Measurements from ENCODE around the gene LTC4S.

DNA sequence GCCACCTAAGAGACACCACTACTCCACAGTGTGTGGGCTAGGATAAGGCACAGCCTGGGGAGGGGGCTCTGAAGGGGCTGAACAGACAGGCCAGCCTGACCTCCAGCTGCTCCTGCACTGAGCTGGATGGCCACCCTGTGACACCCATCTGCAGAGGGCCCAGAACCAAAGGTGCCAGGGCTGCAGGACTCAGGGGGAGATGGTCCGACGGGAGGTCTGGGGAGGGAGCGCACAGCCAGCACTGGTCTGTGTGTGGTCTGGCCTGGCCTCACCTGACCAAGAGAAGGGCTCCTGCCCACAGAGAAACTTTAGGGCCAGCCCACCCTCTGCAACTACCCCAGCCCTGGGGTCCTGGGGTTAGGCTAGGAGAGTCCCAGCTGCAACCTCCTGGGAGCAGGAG lies 789 bp downstream of the LTC4S start:
- TF ChIP-seq BACH2 (CRISPR knock-in tag; IDR thresholded peaks at IDR 0.05; ENCODE audit: borderline replicate concordance) (no peak), PATZ1 (CRISPR knock-in tag; IDR thresholded peaks at IDR 0.05; ENCODE audit: borderline replicate concordance) (no peak), ZFP3 (CRISPR knock-in tag; IDR thresholded peaks at IDR 0.05) (no peak), ESRRG (CRISPR knock-in tag; IDR thresholded peaks at IDR 0.05) (no peak), RARB (CRISPR knock-in tag; IDR thresholded peaks at IDR 0.05) (no peak), GLIS3 (CRISPR knock-in tag; IDR thresholded peaks at IDR 0.05) (no peak), SNAI2 (CRISPR knock-in tag; IDR thresholded peaks at IDR 0.05) (no peak), ZNF565 (CRISPR knock-in tag; conservative IDR thresholded peaks at IDR 0.05; ENCODE audit: low read depth) (no peak), ISL1 (CRISPR knock-in tag; IDR thresholded peaks at IDR 0.05) (no peak), ZFP30 (CRISPR knock-in tag; IDR thresholded peaks at IDR 0.05) (no peak), ZNF70 (CRISPR knock-in tag; IDR thresholded peaks at IDR 0.05) (no peak), ARNTL (CRISPR knock-in tag; IDR thresholded peaks at IDR 0.05; ENCODE audit: borderline replicate concordance, low read depth) (no peak), CSDC2 (CRISPR knock-in tag; IDR thresholded peaks at IDR 0.05) (no peak)
- TF ChIP-seq, protein P1, sequence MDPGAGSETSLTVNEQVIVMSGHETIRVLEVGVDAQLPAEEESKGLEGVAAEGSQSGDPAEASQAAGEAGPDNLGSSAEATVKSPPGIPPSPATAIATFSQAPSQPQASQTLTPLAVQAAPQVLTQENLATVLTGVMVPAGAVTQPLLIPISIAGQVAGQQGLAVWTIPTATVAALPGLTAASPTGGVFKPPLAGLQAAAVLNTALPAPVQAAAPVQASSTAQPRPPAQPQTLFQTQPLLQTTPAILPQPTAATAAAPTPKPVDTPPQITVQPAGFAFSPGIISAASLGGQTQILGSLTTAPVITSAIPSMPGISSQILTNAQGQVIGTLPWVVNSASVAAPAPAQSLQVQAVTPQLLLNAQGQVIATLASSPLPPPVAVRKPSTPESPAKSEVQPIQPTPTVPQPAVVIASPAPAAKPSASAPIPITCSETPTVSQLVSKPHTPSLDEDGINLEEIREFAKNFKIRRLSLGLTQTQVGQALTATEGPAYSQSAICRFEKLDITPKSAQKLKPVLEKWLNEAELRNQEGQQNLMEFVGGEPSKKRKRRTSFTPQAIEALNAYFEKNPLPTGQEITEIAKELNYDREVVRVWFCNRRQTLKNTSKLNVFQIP (CRISPR knock-in tag; IDR thresholded peaks at IDR 0.05; ENCODE audit: borderline replicate concordance, low read depth) = no peak

Data from SK-N-SH treated with all-trans-retinoic acid at 6 μM for 48 hours (cell line).